GM19043 (cell line): ENCODE measurements around the gene DNM2.

Source experiments
- ATAC-seq: cut with Tn5 transposase; IDR thresholded peaks from one replicate; pipeline ENCODE4 v1.9.1; 2021; ENCODE audit warnings: low read depth; ENCODE audit not compliant: unreplicated experiment

Gene DNM2

GRCh38 chr19:10809651-10810285 is 91.9 kb downstream of the DNM2 start:
- no peak for ATAC-seq

- no peak for ATAC-seq
Observed at GRCh38 chr19:10811391-10812111, 93.7 kb downstream of the DNM2 start.

GRCh38 chr19:10812196-10812595 is 94.3 kb downstream of the DNM2 start:
- ATAC-seq, result no peak

GRCh38 chr19:10812902-10813404 is 95.1 kb downstream of the DNM2 start:
- ATAC-seq, result no peak

- no peak for ATAC-seq
Observed at GRCh38 chr19:10815007-10815536, 97.2 kb downstream of the DNM2 start.

GRCh38 chr19:10815969-10816644 is 98.2 kb downstream of the DNM2 start:
- no peak for ATAC-seq

GRCh38 chr19:10816691-10817090 is 98.8 kb downstream of the DNM2 start:
- ATAC-seq, result no peak

- no peak for ATAC-seq
Observed at GRCh38 chr19:10817291-10818038, 99.6 kb downstream of the DNM2 start.

- ATAC-seq, result no peak
Observed at GRCh38 chr19:10818301-10819123, 100.6 kb downstream of the DNM2 start.

- no peak for ATAC-seq
Observed at GRCh38 chr19:10819124-10820060, 101.5 kb downstream of the DNM2 start.

- no peak for ATAC-seq
Observed at GRCh38 chr19:10820173-10820572, 102.3 kb downstream of the DNM2 start.

- ATAC-seq, result no peak
Observed at GRCh38 chr19:10823690-10824089, 105.8 kb downstream of the DNM2 start.

GRCh38 chr19:10826231-10826630 is 108.4 kb downstream of the DNM2 start:
- ATAC-seq, result no peak

GRCh38 chr19:10826846-10827245 is 109.0 kb downstream of the DNM2 start:
- ATAC-seq, result no peak

- no peak for ATAC-seq
Observed at GRCh38 chr19:10828981-10829821, 111.3 kb downstream of the DNM2 start.

GRCh38 chr19:10829967-10830366 is 112.1 kb downstream of the DNM2 start:
- ATAC-seq, result no peak

- no peak for ATAC-seq
Observed at GRCh38 chr19:10830370-10830769, 112.5 kb downstream of the DNM2 start.
